NCI-H82 treated with DMSO at 0.1 percent for 48 hours (cell line): ENCODE measurements around the gene DNAJC11.
"Not testable (repeated sequence)": the region's sequence is repeated elsewhere in the genome, so short reads cannot be mapped to it uniquely, and the experiment has no call there.

Experiments used
- DNase-seq: peaks from one replicate; lab custom pipeline; 2025; ENCODE audit not compliant: unreplicated experiment; lab: John Stamatoyannopoulos, UW

The DNAJC11 gene

DNA sequence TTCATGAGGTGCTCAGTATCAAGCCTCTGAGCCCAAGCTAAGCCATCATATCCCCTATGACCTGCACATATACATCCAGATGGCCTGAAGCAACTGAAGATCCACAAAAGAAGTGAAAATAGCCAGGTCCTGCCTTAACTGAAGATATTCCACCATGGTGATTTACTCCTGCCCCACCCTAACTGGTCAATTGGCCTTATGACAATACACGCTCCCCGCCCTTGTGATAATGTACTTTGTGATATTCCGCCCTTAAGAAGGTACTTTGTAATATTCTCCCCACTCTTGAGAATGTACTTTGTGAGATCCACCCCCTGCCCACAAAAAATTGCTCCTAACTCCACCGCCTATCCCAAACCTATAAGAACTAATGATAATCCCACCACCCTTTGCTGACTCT, 1.7 kb downstream of the DNAJC11 start:
- DNase-seq: not testable (repeated sequence)

DNA sequence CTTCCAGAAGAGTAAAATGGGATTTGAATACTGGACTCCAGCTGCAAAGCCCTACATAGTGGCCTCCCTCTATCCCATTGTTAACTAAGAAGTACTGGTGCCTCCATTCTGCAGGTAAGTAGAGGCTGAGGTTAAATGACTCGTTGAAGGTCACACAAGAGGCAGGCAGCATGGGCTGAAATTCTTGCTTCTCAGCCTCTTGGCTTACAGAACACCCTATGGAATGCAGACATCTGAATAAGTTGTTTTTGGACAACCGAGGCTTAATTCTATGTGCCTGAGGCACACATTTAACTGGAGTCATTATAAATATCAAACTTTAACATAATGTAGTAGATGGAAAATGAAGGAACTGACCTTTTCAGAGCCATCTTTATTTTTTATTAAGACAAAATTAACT, 5.7 kb downstream of the DNAJC11 start:
- DNase-seq: no peak

DNA sequence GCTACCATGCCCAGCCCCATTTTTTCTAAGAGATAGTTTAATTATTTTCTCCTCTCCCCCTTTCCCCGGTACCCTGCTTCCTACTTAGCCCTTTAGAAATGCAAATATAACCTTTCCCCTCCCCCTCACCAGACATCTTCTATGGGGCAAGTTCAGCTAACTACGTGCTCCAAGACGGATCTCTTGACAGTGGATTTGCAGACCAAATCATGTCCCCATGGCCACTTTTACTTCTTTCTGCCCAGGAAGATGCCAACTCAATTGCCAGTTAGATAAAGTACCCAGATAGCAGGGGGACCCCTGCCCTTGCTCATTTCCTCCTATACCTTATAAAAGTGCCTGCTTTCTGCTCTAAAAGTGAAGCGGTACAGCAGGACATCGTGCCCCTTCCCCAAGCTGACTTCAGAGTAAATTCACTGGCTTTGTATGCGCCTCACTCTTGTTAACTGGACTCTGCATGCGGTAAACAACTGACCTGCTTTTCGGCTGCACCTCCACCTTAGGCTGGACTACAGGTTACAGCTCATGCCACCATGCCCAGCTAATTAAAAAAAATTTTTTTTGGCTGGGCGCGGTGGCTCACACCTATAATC, 7.4 kb downstream of the DNAJC11 start:
- no peak for DNase-seq

GRCh38 chr1:6692956-6693355, 8.7 kb downstream of the DNAJC11 start:
- DNase-seq: no peak

GRCh38 chr1:6691507-6691906, 10.1 kb downstream of the DNAJC11 start:
- DNase-seq: no peak

- no peak for DNase-seq
These were observed 11.4 kb downstream of the DNAJC11 start for GRCh38 chr1:6690186-6690585.

GRCh38 chr1:6688757-6689156, 12.9 kb downstream of the DNAJC11 start:
- no peak for DNase-seq

- DNase-seq: no peak
These were observed 13.6 kb downstream of the DNAJC11 start for GRCh38 chr1:6688001-6688400.

- no peak for DNase-seq
These were observed 15.3 kb downstream of the DNAJC11 start for GRCh38 chr1:6686294-6686693.

DNA sequence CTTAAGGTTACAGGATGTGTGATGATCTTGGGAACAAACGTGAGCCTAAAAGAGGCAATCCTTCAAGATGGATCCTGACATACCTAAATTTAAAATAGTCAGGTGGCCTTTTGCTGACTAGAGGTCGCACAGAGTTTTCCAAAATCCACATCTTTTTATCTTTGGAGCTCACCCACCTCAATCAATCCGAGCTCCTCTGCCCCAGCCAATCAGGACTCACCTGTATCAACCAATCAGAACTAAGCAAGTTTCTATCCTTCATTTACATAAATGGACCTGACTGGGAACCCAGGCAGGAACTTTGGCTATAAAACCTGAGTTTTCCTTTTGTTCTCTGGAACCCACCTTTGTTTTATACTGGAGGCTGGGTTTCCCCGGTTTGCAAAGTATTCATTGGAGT, 16.2 kb downstream of the DNAJC11 start:
- no peak for DNase-seq

- no peak for DNase-seq
These were observed 18.2 kb downstream of the DNAJC11 start for GRCh38 chr1:6683434-6683833.

GRCh38 chr1:6675941-6676340, 25.7 kb downstream of the DNAJC11 start:
- no peak for DNase-seq

DNA sequence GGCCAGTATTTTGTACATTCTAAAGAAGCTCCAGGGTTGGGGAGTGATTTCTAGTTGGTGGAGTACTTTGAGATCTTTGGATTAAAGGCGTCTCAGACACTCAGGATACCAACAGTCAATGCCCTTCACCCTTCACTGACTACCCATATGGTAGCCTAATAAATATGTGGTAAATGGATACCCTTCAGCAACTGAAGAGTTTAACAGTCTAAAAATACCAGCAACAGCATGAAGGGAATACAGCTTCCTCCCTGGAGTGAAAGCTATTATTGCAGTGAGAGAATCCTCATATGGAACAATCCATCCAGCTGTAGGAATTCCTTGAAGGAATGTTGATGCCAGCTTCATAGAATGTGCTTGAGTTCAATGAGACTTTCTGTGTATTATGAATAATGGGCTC, 26.8 kb downstream of the DNAJC11 start:
- peak; percentile 14 for DNase-seq

DNA sequence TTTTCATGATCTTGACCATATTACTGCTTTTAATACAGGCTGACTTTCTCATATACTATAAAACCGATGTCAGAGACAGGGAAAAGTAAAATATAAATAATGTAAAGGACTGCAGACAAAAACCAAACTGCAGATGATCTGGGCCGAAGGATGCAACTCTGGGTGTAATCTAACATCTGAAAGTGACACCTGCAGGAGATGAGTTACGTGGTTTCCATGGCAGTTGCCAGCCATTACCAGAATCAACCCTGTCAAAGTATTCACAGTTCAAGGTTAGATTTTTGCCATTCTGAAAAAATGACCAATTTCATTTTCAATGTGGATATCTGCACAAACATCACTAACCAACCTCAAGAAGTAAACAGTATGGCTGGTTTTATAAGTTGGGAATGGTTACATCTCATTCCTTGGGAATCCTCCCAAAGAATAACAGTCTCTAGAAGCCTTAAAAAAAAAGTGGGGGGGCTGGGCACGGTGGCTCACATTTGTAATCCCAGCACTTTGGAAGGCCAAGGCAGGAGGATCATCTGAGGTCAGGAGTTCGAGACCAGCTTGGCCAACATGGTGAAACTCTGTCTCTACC, 27.7 kb downstream of the DNAJC11 start:
- no peak for DNase-seq

DNA sequence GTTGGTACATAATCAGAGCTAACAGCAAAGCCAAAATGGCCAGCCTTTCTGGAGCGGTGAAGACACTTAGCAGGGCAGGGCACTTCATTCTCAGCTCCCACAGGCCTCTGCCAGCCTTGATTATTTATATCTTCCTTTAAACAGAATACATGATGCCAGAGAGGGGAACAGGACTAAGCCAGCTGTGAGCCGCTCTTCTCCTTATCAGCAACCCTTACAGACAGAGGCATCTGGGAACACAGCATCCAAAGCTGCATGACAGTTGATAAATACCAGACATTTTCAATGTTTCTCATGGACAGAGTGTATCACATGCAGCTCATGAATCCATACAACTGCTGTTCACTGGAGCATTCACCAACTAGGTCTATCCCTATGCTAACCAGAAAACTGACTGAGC, 29.1 kb downstream of the DNAJC11 start:
- DNase-seq: no peak

DNA sequence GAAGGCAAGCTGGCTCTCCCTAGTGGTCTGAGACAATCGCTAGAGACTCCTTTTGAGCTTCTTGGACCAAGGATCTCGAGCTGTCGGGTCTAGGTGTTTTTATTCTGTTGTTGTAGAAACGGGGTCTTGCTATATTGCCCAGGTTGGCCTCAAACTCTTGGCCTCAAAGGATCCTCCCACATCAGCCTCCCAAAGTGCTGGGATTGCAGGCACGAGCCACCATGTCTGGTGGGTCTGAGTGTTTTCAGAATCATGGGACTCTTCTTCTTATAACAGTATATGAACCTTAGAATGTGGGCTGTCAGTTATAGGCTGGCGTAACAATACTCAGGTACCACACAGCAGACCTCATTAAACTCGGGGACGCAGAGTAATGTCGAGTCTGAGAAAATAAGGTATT, 33.1 kb downstream of the DNAJC11 start:
- DNase-seq: no peak

GRCh38 chr1:6667139-6667538, 34.5 kb downstream of the DNAJC11 start:
- no peak for DNase-seq

- DNase-seq: no peak
These were observed 34.9 kb downstream of the DNAJC11 start for GRCh38 chr1:6666696-6667095.

GRCh38 chr1:6662468-6662867, 39.1 kb downstream of the DNAJC11 start:
- DNase-seq: not testable (repeated sequence)

DNA sequence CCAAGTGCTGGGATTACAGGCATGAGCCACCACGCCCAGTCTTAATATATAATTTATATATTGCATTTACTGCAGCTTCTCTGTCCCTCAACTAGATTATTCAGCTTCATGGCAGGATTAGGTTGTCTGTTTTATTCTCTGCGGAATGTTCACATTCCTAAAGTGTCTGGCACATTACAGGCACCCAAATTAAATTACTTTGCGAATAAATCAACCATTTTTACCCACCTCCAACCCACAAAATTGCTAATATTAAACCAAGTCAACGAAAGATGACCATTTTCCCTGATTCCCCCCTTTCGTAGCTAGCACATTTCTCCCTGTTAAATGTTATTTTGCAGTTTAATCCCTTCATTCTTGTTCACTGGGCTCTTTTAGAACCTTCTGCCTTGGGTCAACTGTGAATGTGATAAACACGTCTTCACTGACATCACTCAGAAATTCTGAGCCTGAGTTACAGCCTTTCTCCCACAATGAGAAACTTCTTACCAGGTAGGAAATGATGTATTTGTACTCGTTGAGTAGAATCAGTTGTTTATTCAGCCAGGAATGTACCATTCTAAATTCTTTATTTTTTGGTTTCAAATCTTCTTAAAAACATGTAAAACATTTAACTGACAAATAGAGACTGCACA, 41.1 kb downstream of the DNAJC11 start:
- no peak for DNase-seq

DNA sequence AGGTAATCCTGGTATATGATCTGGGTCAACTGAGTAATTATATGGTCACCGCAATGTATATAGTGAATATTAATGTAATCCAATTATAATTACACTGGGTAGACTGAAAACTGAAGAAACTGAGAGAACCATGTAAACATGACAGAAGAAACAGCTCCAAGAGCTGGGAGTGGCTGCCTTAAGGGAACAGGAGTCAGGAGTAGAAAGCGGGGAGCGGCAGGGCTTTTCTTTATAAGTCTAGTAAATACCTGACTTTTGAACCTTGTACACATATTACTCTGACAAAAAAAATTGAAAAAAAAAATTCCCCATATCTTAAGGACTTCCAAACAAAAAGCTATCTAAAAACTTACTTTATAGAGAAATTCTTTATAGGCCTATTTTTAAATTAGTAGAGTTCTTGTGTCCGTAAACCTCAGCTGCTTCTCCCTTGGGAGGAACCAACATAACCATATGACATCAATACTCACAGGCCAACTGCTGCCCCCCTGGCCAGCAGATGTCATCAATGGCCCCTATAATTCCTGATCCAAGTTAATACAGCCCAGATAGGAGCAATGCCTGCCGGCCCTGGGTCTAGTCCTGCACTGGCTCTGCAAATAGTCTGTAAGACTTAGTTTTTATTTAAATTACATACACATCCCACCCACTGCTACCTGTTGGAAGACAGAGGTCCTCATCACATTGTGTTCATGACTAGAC, 43.1 kb downstream of the DNAJC11 start:
- DNase-seq: peak; percentile 21

DNA sequence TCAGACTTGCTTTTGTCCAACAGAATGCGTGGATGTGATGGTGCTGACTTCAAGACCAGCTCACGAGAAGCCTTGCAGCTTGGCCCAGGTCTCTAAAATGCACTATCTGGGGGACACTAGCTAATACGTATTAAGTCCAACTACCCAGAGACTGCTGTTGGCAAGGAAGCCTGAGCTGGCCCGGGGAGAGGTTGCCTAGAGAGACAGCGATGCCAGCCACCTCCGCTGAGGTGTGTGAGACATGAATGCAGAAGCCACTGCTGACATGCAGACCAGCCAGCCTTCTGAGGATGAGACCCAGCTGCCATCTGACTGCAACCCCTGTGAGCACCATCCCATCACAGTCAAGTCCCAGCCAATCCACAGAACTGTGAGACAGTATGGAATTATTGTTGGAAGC, 44.5 kb downstream of the DNAJC11 start:
- no peak for DNase-seq
